ENCODE results near the gene ANKS6. TPM values are rescaled to one million over a fixed set of nuclear protein-coding genes. Genes with fewer than 3 reads are reported as not detected.

The ANKS6 gene
- total and polyA plus RNA-seq, 2 of the 4 experiments (the other 2 are of a cell fraction): 9.0 to 23.6 TPM

DNA sequence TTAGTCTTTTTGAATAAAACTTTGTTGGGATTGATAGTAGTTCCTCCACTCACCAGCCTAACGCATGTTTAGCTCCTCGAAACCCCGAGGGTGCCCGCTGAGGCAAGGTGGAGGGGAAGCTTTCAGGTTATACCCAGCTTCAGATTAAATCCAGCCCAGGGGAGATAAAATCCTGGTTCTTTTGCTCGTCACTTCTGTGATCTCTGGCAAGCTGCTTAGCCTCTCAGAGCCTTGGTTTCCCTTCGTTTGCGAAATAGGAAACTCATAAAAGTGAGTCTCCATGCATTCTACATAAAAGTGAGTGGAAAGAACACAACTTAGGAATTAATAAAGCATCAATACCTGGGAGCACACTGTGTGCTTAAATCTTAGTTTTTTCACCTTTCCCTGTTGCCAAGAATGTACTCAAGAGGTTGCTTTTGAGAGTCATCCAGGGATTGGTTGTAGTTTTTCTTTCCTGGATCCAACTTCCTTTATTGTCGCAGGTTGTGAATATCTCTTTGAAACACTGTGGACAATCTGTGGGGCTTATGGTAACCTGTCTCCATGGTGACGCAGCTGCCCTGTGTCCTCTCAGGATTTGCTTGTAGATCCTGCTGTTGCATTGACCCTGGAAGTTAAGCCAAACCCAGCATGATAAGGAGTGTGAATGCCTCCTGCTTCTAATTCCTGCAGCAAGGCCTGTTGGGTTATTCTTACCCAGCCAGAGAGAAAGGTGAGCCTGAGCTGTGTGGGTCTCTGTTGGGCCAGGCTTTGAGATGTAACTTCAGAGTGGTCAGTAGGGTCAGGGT, 13.2 kb upstream of the ANKS6 start (continued):
- TF ChIP-seq, protein P1, sequence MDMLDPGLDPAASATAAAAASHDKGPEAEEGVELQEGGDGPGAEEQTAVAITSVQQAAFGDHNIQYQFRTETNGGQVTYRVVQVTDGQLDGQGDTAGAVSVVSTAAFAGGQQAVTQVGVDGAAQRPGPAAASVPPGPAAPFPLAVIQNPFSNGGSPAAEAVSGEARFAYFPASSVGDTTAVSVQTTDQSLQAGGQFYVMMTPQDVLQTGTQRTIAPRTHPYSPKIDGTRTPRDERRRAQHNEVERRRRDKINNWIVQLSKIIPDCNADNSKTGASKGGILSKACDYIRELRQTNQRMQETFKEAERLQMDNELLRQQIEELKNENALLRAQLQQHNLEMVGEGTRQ (IDR thresholded peaks at IDR 0.05; ENCODE audit: low read depth, low read length): no peak

DNA sequence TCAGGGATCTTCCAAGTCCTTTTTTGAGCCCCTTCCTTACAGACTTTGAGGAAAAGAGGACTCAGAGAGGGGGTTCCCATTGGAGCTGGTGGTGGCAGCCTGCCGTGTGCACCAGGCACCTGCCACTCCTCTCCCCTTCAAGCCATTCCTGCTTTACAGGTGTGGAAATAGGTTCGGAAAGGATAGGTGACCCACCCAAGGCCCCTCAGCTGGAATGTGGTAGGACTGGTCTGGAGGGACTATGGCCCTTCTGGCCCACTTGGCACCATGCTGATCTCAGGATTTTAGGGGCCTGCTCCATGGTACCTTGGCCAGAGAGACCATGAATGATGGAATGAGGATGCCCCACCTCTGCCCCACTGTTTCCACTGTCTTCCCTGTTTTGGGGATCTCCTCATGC, 12.5 kb upstream of the ANKS6 start:
- BruUV-seq (replicated peaks): no TSS peak
- no peak overlapping the region for H4K91ac ChIP-seq (ENCODE audit: insufficient read depth, low read depth, low read length)
- no peak overlapping the region for H2AK9ac ChIP-seq (replicated peaks; ENCODE audit: low read depth, low read length, poor library complexity)
- H2BK5ac ChIP-seq (ENCODE audit: low read depth, low read length, poor library complexity, severe bottlenecking): no peak overlapping the region
- no peak overlapping the region for H2BK20ac ChIP-seq (ENCODE audit: low read depth, low read length)
- WGBS, 2 experiments (ENCODE audit: extremely low coverage in 2 of 2, insufficient read length in 1 of 2): no CpG with 5 or more reads among the region's 2 CpGs
- no peak overlapping the region for H3K23ac ChIP-seq (ENCODE audit: low read depth, low read length)
- no peak for TF ChIP-seq CEBPB (IDR thresholded peaks at IDR 0.05; ENCODE audit: low read depth, low read length)
- TF ChIP-seq FOS (IDR thresholded peaks at IDR 0.05; ENCODE audit: low read depth, low read length): no peak
- no peak for TF ChIP-seq CHD1 (IDR thresholded peaks at IDR 0.05; ENCODE audit: low read depth, low read length)
- dilution Hi-C loops (cut with HindIII; ENCODE audit: low sequenced_read_pairs, unreplicated experiment): no loop called here
- no peaks in the 10 kb centered on the region for H4K20me1 ChIP-seq (ENCODE audit: insufficient read depth, low read length)
- H3K4me1 ChIP-seq (ENCODE audit: control insufficient read depth, insufficient read depth, low read length): peaks cover 21% of the 10 kb centered on the region
- peaks cover 11% of the 10 kb centered on the region for H3K27me3 ChIP-seq (ENCODE audit: control insufficient read depth, insufficient read depth, low read length)
- ATAC-seq (ENCODE audit: low read depth): no peak
- H4K8ac ChIP-seq (ENCODE audit: low read depth in 2 of 2, low read length in 2 of 2): no peak overlapping the region
- no peaks in the 10 kb centered on the region for H3K36me3 ChIP-seq (ENCODE audit: control insufficient read depth, insufficient read depth, low read length)
- no peak overlapping the region for H2BK120ac ChIP-seq (ENCODE audit: low read depth, low read length)
- no peak overlapping the region for H3K4ac ChIP-seq (ENCODE audit: low read depth, low read length)
- CTCF ChIA-PET: interaction anchor here (1.3 kb wide), 1 partner anchor 9 kb away, joined by 3 read pairs; no protein-coding TSS in a partner anchor
- no peak overlapping the region for H3K56ac ChIP-seq (ENCODE audit: extremely low read depth, insufficient read depth, low read length)
- POLR2A ChIA-PET (ENCODE audit: unreplicated experiment): no interaction called here
- no peak overlapping the region for H3K4me2 ChIP-seq (ENCODE audit: low read depth, low read length)
- H3K9ac ChIP-seq (ENCODE audit: low read depth, low read length): no peak overlapping the region
- H4K5ac ChIP-seq (ENCODE audit: low read depth, low read length): no peak overlapping the region
- H3K18ac ChIP-seq (ENCODE audit: low read depth, low read length): no peak overlapping the region
- DNase-seq: no peak
- no peaks in the 10 kb centered on the region for H3K9me3 ChIP-seq (ENCODE audit: control insufficient read depth, insufficient read depth, low read length)
- H3K79me1 ChIP-seq (ENCODE audit: low read depth in 1 of 2, low read length in 2 of 2): no peaks in the 10 kb centered on the region
- peaks cover 6% of the 10 kb centered on the region for H3K9me1 ChIP-seq (ENCODE audit: insufficient read depth, low read length)
- in situ Hi-C loops (cut with MboI; ENCODE audit: low sequenced_read_pairs): no loop called here
- H2AFZ ChIP-seq (replicated peaks; ENCODE audit: low read length, poor library complexity): peak overlapping the region; percentile 90
- no peak overlapping the region for H3K27ac ChIP-seq (ENCODE audit: insufficient read depth, low read length)
- no peak overlapping the region for H2AK5ac ChIP-seq (ENCODE audit: low read depth, low read length)
- H2BK15ac ChIP-seq (ENCODE audit: low read depth, low read length): no peak overlapping the region
- no peak overlapping the region for H3K4me3 ChIP-seq (ENCODE audit: insufficient read depth, low read depth, low read length)
- H3K14ac ChIP-seq (replicated peaks; ENCODE audit: low read depth, low read length): no peak overlapping the region
- intact Hi-C loops (cut with micrococcal nuclease): no loop called here

All from IMR-90 (cell line).